MCF 10A (cell line): ENCODE results near the gene SLC26A4. TPM values are rescaled to one million over a fixed set of nuclear protein-coding genes. Genes with fewer than 3 reads are reported as not detected.
A peak's percentile ranks its signal among the peaks of the same experiment; 100 is the strongest.

Experiments used
- BruUV-seq: library from RNA; stranded (reverse); fragments of 400-500 nt; replicated peaks from 2 replicates; lab custom pipeline; 2021; lab: Mats Ljungman, UMichigan
- CTCF ChIA-PET: fragments of 300-600 bp; sonication (Branson Sonifier 250); formaldehyde crosslinking; extraction: SDS; loops from one replicate; lab custom pipeline; 2021; ENCODE audit warnings: antibody characterized with exemption, inconsistent platforms; lab: Yijun Ruan, JAX
- POLR2A ChIA-PET: fragments of 300-600, 350-650 bp; sonication (Branson Sonifier 250); formaldehyde crosslinking; extraction: SDS; loops from one replicate; lab custom pipeline; 2020; ENCODE audit warnings: antibody characterized with exemption, inconsistent platforms; lab: Yijun Ruan, JAX
- DNase-seq: peaks from one replicate; pipeline ENCODE4 v3.0.0-alpha.2; 2018; ENCODE audit not compliant: unreplicated experiment
- H3K27ac Mint-ChIP-seq: one replicate; pipeline ENCODE4 v1.8.0; 2022; ENCODE audit warnings: mild to moderate bottlenecking, low read depth, mixed read lengths; ENCODE audit not compliant: unreplicated experiment
- H3K27me3 Mint-ChIP-seq: one replicate; pipeline ENCODE4 v1.8.0; 2022; ENCODE audit warnings: mixed read lengths; ENCODE audit not compliant: insufficient read depth, unreplicated experiment
- H3K36me3 Mint-ChIP-seq: one replicate; pipeline ENCODE4 v1.8.0; 2022; ENCODE audit warnings: mild to moderate bottlenecking, moderate library complexity, mixed read lengths; ENCODE audit not compliant: insufficient read depth, unreplicated experiment
- H3K4me1 Mint-ChIP-seq: one replicate; pipeline ENCODE4 v1.8.0; 2022; ENCODE audit warnings: mixed read lengths; ENCODE audit not compliant: insufficient read depth, unreplicated experiment
- H3K4me3 Mint-ChIP-seq: one replicate; pipeline ENCODE4 v1.8.0; 2022; ENCODE audit warnings: mild to moderate bottlenecking, moderate library complexity, mixed read lengths; ENCODE audit not compliant: unreplicated experiment
- H3K9me3 Mint-ChIP-seq: one replicate; pipeline ENCODE4 v1.8.0; 2022; ENCODE audit warnings: mixed read lengths; ENCODE audit not compliant: unreplicated experiment
- intact Hi-C: fragments of 100-400 bp; cut with micrococcal nuclease; formaldehyde crosslinking; loops from 2 replicates; pipeline ENCODE4 v1.14.1; 2022
- total RNA-seq: library from RNA; stranded (reverse); gene quantifications from 2 replicates; pipeline ENCODE4 v1.2.3, GENCODE V29; 2022
- TF ChIP-seq, protein P1 (sequence below): fragments of 200-600 bp; IDR thresholded peaks from one replicate; pipeline ENCODE4 v1.8.0; 2022; ENCODE audit warnings: antibody characterized with exemption, mild to moderate bottlenecking; ENCODE audit not compliant: unreplicated experiment

The SLC26A4 gene
- total RNA-seq, 1 experiment from 2014 or later = 0.21 TPM

DNA sequence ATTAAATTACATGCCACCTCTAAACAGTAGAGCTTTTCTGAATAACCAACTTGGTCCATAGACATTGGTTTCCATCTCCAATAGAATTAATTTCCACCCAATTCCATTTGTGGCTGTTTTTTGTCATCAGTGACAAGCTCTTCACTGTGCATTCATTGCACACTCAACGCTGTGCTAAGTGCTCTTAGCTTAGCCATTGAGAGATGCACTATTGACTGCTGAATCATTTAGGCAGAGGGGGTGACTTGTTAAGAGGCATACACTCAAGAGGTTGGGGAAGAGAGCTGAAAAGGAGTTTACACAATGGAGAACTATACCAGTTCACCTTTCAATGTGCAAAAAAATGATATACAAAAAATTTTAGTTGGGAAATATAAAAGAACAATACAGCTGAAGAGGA, 51.4 kb downstream of the SLC26A4 start:
- CTCF ChIA-PET = interaction anchor here (0.9 to 3.1 kb wide), 7 partner anchors 12 to 248 kb away, joined by 3 to 16 read pairs (median 4); partner anchors contain the start of gene BCAP29

DNA sequence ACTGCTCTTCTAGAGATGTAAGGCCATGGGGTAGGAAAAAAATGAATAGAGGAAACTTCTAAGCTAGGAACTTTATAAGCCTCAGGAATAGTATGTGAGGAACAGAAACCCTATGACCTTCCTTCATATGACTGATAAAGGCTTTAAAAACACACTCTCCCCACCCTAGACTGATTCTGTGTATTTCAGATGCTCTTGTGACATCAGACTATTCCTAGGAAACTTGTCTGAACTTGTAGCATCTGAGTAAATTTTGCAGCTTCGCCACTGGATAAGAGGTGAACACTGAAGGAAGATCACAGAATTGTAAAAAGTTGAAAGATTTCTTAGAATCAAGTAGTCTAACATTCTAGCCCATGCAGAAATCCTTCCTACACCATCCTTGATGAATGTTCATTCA, 52.3 kb downstream of the SLC26A4 start:
- intact Hi-C loops = no loop called here
- CTCF ChIA-PET = interaction anchor here (0.6 to 3.1 kb wide), 7 partner anchors 12 to 133 kb away, joined by 3 to 16 read pairs (median 4); partner anchors contain the start of gene BCAP29
- Mint-ChIP-seq H3K27me3 (no peaks in the 10 kb centered on the region), H3K27ac (peak overlapping the region; percentile 5), H3K9me3 (no peaks in the 10 kb centered on the region), H3K36me3 (no peaks in the 10 kb centered on the region), H3K4me3 (no peak overlapping the region), H3K4me1 (peaks cover 11% of the 10 kb centered on the region)
- BruUV-seq = no TSS peak
- DNase-seq = peak; percentile 24
- POLR2A ChIA-PET = interaction anchor here (0.7 to 2.3 kb wide), 6 partner anchors 10 to 131 kb away, joined by 3 to 9 read pairs (median 4); no protein-coding TSS in a partner anchor
- TF ChIP-seq, protein P1, sequence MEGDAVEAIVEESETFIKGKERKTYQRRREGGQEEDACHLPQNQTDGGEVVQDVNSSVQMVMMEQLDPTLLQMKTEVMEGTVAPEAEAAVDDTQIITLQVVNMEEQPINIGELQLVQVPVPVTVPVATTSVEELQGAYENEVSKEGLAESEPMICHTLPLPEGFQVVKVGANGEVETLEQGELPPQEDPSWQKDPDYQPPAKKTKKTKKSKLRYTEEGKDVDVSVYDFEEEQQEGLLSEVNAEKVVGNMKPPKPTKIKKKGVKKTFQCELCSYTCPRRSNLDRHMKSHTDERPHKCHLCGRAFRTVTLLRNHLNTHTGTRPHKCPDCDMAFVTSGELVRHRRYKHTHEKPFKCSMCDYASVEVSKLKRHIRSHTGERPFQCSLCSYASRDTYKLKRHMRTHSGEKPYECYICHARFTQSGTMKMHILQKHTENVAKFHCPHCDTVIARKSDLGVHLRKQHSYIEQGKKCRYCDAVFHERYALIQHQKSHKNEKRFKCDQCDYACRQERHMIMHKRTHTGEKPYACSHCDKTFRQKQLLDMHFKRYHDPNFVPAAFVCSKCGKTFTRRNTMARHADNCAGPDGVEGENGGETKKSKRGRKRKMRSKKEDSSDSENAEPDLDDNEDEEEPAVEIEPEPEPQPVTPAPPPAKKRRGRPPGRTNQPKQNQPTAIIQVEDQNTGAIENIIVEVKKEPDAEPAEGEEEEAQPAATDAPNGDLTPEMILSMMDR = no peak

More for the DNA sequence above, 51.4 kb downstream of the SLC26A4 start:
- POLR2A ChIA-PET = interaction anchor here (1.0 to 1.5 kb wide), 3 partner anchors 9 to 148 kb away, joined by 3 to 5 read pairs (median 4); partner anchors contain the start of genes COG5 and DUS4L
- H3K27me3 Mint-ChIP-seq = no peaks in the 10 kb centered on the region
- H3K4me1 Mint-ChIP-seq = peaks cover 11% of the 10 kb centered on the region
- no peak overlapping the region for H3K4me3 Mint-ChIP-seq
- TF ChIP-seq, protein P1 = no peak
- H3K27ac Mint-ChIP-seq = no peak overlapping the region
- DNase-seq = no peak
- H3K9me3 Mint-ChIP-seq = no peaks in the 10 kb centered on the region
- intact Hi-C loops = no loop called here
- H3K36me3 Mint-ChIP-seq = no peaks in the 10 kb centered on the region
- no TSS peak for BruUV-seq

- peak; percentile 34 for DNase-seq
Measured at GRCh38 chr7:107715531-107715930, 54.9 kb downstream of the SLC26A4 start.

GRCh38 chr7:107718456-107719193, 58.0 kb downstream of the SLC26A4 start:
- POLR2A ChIA-PET = no interaction called here
- Mint-ChIP-seq H3K27ac (no peak overlapping the region), H3K27me3 (no peaks in the 10 kb centered on the region), H3K9me3 (no peaks in the 10 kb centered on the region), H3K4me1 (peaks cover 7% of the 10 kb centered on the region), H3K4me3 (no peak overlapping the region), H3K36me3 (no peaks in the 10 kb centered on the region)
- intact Hi-C loops = no loop called here
- CTCF ChIA-PET = interaction anchor here (0.7 to 1.7 kb wide), 5 partner anchors 23 to 572 kb away, joined by 3 to 15 read pairs (median 3); no protein-coding TSS in a partner anchor
- TF ChIP-seq, protein P1 = no peak
- BruUV-seq = no TSS peak
- DNase-seq = no peak

More at GRCh38 chr7:107715531-107715930, 54.9 kb downstream of the SLC26A4 start:
- ChIA-PET POLR2A (no interaction called here), CTCF (interaction anchor here (0.6 kb wide), 1 partner anchor 163 kb away, joined by 3 read pairs; no protein-coding TSS in a partner anchor)
- no TSS peak for BruUV-seq
- TF ChIP-seq, protein P1 = no peak
- peaks cover 18% of the 10 kb centered on the region for H3K4me1 Mint-ChIP-seq
- intact Hi-C loops = no loop called here
- H3K27ac Mint-ChIP-seq = no peak overlapping the region
- no peaks in the 10 kb centered on the region for H3K36me3 Mint-ChIP-seq
- H3K9me3 Mint-ChIP-seq = no peaks in the 10 kb centered on the region
- no peaks in the 10 kb centered on the region for H3K27me3 Mint-ChIP-seq
- no peak overlapping the region for H3K4me3 Mint-ChIP-seq
